Calu3 (cell line): Measurements from ENCODE around the gene TUT7. TPM values are rescaled to one million over a fixed set of nuclear protein-coding genes. Genes with fewer than 3 reads are reported as not detected.
"Not testable (repeated sequence)": the region's sequence is repeated elsewhere in the genome, so short reads cannot be mapped to it uniquely, and the experiment has no call there.

Experiments
- BruUV-seq: library from RNA; stranded (reverse); fragments of 400-500 nt; replicated peaks from 2 replicates; lab custom pipeline; 2021; lab: Mats Ljungman, UMichigan
- CTCF ChIA-PET: fragments of 300-600 bp; sonication (Branson Sonifier 250); formaldehyde crosslinking; loops from one replicate; lab custom pipeline; 2022; ENCODE audit warnings: antibody characterized with exemption; lab: Charles Lee
- DNase-seq: peaks from one replicate; pipeline ENCODE4 v3.0.0; 2022
- H3K27ac Mint-ChIP-seq: one replicate; pipeline ENCODE4 v1.8.0; 2022; ENCODE audit warnings: mixed read lengths; ENCODE audit not compliant: unreplicated experiment
- H3K27me3 Mint-ChIP-seq: one replicate; pipeline ENCODE4 v1.8.0; 2022; ENCODE audit warnings: mixed read lengths; ENCODE audit not compliant: unreplicated experiment
- H3K36me3 Mint-ChIP-seq: one replicate; pipeline ENCODE4 v1.8.0; 2022; ENCODE audit warnings: mild to moderate bottlenecking, moderate library complexity, mixed read lengths; ENCODE audit not compliant: insufficient read depth, unreplicated experiment
- H3K4me1 Mint-ChIP-seq: one replicate; pipeline ENCODE4 v1.8.0; 2022; ENCODE audit warnings: mild to moderate bottlenecking, low read depth, mixed read lengths; ENCODE audit not compliant: unreplicated experiment
- H3K4me3 Mint-ChIP-seq: one replicate; pipeline ENCODE4 v1.8.0; 2022; ENCODE audit warnings: mild to moderate bottlenecking, low read depth, moderate library complexity, mixed read lengths; ENCODE audit not compliant: unreplicated experiment
- H3K9me3 Mint-ChIP-seq: one replicate; pipeline ENCODE4 v1.8.0; 2022; ENCODE audit warnings: low read depth, mixed read lengths; ENCODE audit not compliant: unreplicated experiment
- intact Hi-C: fragments of 100-400 bp; cut with micrococcal nuclease; formaldehyde crosslinking; loops from one replicate; pipeline ENCODE4 v1.10.0; 2022; ENCODE audit not compliant: unreplicated experiment
- total RNA-seq: library from RNA; stranded (reverse); gene quantifications from 2 replicates; pipeline ENCODE4 v1.2.3, GENCODE V29; 2022
- TF ChIP-seq, protein P1 (sequence below): fragments of 200-600 bp; IDR thresholded peaks from one replicate; pipeline ENCODE4 v1.8.0; 2022; ENCODE audit warnings: antibody characterized with exemption; ENCODE audit not compliant: unreplicated experiment

The TUT7 gene
- total RNA-seq, 1 experiment from 2014 or later: 16.2 TPM

DNA sequence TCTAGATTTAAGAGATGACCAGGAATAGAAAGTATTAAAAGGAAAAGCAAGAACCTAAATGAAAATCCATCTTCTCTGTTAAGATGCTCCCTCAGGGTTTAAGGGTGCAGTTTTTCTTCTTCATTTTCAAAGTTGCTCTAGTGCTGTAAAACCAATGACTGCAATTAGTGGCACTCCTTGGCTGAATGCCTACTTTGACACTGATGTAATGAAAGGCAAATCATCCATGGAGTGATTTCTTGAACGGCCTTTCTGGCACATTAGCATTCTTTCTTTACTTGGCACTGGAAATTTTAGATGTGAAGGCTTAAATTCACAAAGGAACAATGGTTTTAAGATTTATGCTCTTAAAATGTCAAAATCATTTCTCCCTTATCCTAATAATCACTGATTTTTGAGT lies 52.5 kb downstream of the TUT7 start:
- H3K27ac Mint-ChIP-seq: no peak overlapping the region
- H3K4me3 Mint-ChIP-seq: no peak overlapping the region
- CTCF ChIA-PET: no interaction called here
- intact Hi-C loops: no loop called here
- TF ChIP-seq, protein P1, sequence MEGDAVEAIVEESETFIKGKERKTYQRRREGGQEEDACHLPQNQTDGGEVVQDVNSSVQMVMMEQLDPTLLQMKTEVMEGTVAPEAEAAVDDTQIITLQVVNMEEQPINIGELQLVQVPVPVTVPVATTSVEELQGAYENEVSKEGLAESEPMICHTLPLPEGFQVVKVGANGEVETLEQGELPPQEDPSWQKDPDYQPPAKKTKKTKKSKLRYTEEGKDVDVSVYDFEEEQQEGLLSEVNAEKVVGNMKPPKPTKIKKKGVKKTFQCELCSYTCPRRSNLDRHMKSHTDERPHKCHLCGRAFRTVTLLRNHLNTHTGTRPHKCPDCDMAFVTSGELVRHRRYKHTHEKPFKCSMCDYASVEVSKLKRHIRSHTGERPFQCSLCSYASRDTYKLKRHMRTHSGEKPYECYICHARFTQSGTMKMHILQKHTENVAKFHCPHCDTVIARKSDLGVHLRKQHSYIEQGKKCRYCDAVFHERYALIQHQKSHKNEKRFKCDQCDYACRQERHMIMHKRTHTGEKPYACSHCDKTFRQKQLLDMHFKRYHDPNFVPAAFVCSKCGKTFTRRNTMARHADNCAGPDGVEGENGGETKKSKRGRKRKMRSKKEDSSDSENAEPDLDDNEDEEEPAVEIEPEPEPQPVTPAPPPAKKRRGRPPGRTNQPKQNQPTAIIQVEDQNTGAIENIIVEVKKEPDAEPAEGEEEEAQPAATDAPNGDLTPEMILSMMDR: no peak
- H3K9me3 Mint-ChIP-seq: no peaks in the 10 kb centered on the region
- no peaks in the 10 kb centered on the region for H3K27me3 Mint-ChIP-seq
- no peaks in the 10 kb centered on the region for H3K4me1 Mint-ChIP-seq
- BruUV-seq: no TSS peak
- no peak for DNase-seq
- peaks cover 30% of the 10 kb centered on the region for H3K36me3 Mint-ChIP-seq

DNA sequence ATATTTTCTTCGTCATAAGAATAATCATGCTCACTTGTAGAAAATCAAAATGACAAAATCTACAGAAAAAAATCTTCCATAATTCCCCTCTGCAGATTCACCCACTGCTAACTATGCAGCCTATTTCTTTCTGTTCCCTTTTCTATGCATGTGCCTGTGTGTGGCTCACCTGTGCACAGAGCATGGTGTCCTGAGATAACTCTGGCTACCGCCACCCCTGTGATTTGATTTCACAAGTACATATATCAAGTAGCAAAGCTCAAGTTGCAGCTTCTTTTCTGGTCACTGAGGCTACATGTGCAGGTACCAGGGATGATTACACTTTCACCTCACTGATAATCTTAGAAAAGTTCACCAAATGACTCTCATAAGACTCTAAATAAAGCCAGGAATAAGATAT lies 53.5 kb downstream of the TUT7 start:
- no TSS peak for BruUV-seq
- Mint-ChIP-seq H3K36me3 (peaks cover 30% of the 10 kb centered on the region), H3K9me3 (no peaks in the 10 kb centered on the region), H3K4me3 (no peak overlapping the region), H3K4me1 (no peaks in the 10 kb centered on the region), H3K27me3 (no peaks in the 10 kb centered on the region), H3K27ac (no peak overlapping the region)
- intact Hi-C loops: no loop called here
- TF ChIP-seq, protein P1: no peak
- CTCF ChIA-PET: no interaction called here
- no peak for DNase-seq

DNA sequence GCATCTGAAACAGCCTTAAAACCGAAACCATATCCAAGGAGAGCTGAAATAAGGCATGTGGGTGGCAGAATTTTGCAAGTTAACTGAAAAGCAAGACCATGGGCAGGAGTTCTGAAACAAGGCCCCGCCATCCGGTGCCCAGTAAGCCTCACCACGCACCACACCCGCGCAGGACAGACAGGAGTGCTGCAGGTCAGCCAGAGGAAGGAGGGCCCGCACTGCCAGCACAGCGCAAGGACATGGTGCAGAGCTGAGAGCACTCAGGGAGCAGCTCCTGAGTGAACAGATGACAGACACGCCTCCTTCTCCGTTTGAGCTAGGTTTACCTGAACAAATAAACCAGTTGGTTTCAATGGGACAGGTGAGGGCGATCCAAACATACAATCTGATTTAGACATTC lies 55.3 kb downstream of the TUT7 start:
- Mint-ChIP-seq H3K4me3 (no peak overlapping the region), H3K27me3 (no peaks in the 10 kb centered on the region), H3K36me3 (peaks cover 30% of the 10 kb centered on the region), H3K4me1 (no peaks in the 10 kb centered on the region), H3K27ac (no peak overlapping the region), H3K9me3 (no peaks in the 10 kb centered on the region)
- intact Hi-C loops: no loop called here
- TF ChIP-seq, protein P1: no peak
- no peak for DNase-seq
- CTCF ChIA-PET: no interaction called here
- BruUV-seq: no TSS peak

DNA sequence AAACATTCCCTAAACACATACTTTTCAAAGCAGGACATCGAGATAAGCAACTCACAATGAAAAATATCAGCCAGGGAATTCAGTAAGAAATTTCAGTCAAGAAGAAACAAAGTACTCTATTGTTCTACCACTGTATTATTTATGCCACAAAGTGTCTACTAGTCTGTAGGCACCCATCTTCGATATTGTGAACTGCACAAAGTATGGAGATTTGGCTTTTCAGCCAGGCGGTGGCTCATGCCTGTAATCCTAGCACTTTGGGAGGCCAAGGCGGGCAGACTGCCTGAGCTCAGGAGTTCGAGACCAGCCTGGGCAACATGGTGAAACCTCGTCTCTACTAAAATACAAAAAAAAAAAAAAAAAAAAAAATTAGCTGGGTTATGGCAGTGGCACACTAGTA lies 63.9 kb downstream of the TUT7 start:
- H3K4me3 Mint-ChIP-seq, CTCF ChIA-PET, H3K9me3 Mint-ChIP-seq, DNase-seq, intact Hi-C loops, H3K27ac Mint-ChIP-seq, BruUV-seq, H3K27me3 Mint-ChIP-seq, H3K4me1 Mint-ChIP-seq, H3K36me3 Mint-ChIP-seq: not testable (repeated sequence)

DNA sequence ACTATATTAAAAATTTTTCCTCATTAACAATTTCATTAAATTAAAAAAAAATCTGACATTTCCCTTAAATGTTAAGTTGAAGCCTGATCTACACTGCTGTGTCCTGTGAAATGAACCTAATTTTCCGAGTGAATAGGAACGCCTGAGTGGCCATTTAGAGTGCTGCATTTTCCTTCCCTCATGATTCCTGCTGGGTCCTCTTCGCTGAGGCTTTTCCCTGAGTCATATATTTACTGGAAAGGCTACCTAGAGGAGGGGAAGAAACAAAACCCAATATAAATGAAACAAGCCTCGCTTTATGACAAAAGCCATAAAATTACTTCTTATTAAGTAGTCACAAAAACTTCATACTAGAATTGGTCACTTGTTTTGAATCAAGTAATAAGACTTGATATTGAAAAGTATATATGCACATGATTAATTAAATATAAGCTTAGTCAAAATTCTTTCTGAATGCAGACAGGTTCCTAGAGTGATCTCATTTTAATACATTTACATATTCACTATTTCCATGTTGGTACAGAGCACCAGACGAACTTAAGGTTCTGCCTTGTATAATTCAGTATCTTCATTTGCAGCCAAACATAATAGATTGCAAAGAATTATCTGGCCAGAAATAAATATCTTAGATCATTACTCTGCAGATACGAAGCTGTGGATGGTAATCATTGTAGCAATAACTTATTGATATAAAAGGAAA lies 65.6 kb downstream of the TUT7 start:
- H3K4me1 Mint-ChIP-seq: peaks cover 2% of the 10 kb centered on the region
- TF ChIP-seq, protein P1: no peak
- intact Hi-C loops: no loop called here
- no peak overlapping the region for H3K27ac Mint-ChIP-seq
- no peaks in the 10 kb centered on the region for H3K9me3 Mint-ChIP-seq
- BruUV-seq: no TSS peak
- no peak overlapping the region for H3K4me3 Mint-ChIP-seq
- CTCF ChIA-PET: no interaction called here
- no peaks in the 10 kb centered on the region for H3K27me3 Mint-ChIP-seq
- peaks cover 8% of the 10 kb centered on the region for H3K36me3 Mint-ChIP-seq
- no peak for DNase-seq
